ENCODE results near the gene ARHGAP44. TPM values are rescaled to one million over a fixed set of nuclear protein-coding genes. Genes with fewer than 3 reads are reported as not detected.

The ARHGAP44 gene
- total RNA-seq, 4 donors from 2014 or later: 10.9 to 22.0 (median 18.7) TPM

DNA sequence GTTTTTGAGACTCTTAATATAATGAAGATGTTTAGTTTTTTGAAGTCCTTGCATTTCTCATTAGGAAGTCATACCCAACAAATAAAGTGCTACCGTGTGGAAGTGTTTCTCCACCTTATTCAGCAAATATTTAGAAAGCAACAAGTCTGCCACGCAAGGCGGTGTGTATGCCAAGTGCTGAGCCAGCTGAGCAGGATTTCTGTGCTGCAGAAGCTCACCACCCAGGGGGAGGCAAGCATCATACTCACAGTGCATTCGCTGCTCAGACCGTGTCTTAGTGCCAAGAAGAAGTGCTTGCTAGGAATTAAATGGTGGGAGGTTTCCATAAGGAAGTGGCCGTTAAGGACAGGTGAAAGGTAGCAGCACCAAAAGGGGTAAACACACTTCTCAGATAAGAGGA, 111.2 kb downstream of the ARHGAP44 start:
- Histone ChIP-seq H3K9me3 (no peaks in the 10 kb centered on the region), H3K36me3 (no peaks in the 10 kb centered on the region), H3K4me3 (replicated peaks in 1 of 3) (no peak overlapping the region), H3K27ac (no peak overlapping the region), H3K4me1 (no peaks in the 10 kb centered on the region), H3K27me3 (no peaks in the 10 kb centered on the region)
- no peak for TF ChIP-seq POLR2A (IDR thresholded peaks at IDR 0.05)
- no peak for TF ChIP-seq CTCF (IDR thresholded peaks at IDR 0.05)
- 80 to 93% methylated on average over 6 of the region's 6 CpGs for WGBS, 2 donors
- no peak for DNase-seq
- intact Hi-C loops (cut with DNase I): no loop called here

DNA sequence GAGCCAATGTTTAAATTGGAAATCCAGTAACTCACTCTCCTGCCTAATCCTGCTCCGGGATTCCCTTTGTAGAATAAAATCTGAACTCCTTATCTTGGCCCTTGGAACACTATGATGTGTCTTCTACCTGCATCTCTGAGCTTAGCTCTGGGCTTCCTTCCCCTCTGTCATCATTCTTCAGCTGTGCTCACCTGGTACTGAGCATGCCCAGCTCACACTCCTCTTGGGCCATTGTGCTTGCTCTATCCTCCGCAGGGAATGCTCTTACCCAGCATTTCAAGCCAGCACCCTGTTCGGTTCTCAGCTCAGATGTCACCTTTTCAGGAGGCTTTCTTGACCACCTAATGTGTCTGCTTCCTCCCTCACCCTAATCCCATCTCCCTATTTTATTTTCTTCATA, 112.7 kb downstream of the ARHGAP44 start:
- intact Hi-C loops (cut with DNase I): no loop called here

DNA sequence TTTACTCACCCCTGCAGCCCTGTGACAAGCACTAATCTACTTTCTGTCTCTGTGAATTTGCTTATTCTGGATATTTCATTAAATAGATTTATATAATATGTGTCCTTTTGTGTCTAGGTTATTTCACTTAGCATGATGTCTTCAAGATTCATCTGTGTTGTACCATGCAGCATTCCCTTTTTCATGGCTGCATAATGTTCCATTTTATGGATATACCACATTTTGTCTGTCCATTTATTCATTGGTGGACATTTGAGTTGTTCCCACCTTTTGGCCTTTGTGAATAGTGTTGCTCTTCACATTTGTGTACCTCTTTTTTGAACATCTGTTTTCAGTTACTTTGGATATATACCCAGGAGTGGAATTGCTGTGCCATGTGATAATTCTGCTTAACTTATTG, 118.2 kb downstream of the ARHGAP44 start:
- Histone ChIP-seq H3K9me3 (no peaks in the 10 kb centered on the region), H3K27ac (no peak overlapping the region), H3K27me3 (no peaks in the 10 kb centered on the region), H3K4me3 (replicated peaks in 1 of 3) (no peak overlapping the region), H3K4me1 (no peaks in the 10 kb centered on the region), H3K36me3 (no peaks in the 10 kb centered on the region)
- TF ChIP-seq CTCF (IDR thresholded peaks at IDR 0.05) (no peak), POLR2A (IDR thresholded peaks at IDR 0.05) (no peak)
- intact Hi-C loops (cut with DNase I): no loop called here
- DNase-seq: no peak

More for the DNA sequence above, 112.7 kb downstream of the ARHGAP44 start:
- H3K4me3 ChIP-seq (replicated peaks in 1 of 3): no peak overlapping the region
- H3K27me3 ChIP-seq: no peaks in the 10 kb centered on the region
- WGBS, 2 donors: 91 to 98% methylated on average over 3 of the region's 3 CpGs
- H3K36me3 ChIP-seq: no peaks in the 10 kb centered on the region
- no peaks in the 10 kb centered on the region for H3K9me3 ChIP-seq
- TF ChIP-seq POLR2A (IDR thresholded peaks at IDR 0.05) (no peak), CTCF (IDR thresholded peaks at IDR 0.05) (no peak)
- no peaks in the 10 kb centered on the region for H3K4me1 ChIP-seq
- no peak overlapping the region for H3K27ac ChIP-seq
- DNase-seq: no peak

DNA sequence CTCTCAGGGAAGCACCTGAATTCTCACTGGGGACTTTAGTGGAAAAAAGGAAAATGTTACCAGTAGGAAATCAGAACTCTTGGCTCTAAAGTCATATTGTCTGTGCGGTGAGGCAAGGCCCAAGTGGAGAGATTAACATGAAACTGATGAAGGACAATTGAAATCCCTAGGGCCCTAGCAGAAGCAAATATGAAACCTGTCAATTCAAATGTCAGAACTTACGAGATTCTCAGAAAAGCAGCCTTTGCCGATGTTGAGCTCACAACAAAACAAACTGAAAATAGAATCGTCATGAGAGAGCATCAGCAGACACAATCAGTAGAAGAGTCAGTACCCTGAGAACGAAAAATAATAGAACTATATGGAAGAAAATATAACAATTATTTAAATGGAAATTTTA, 119.7 kb downstream of the ARHGAP44 start:
- 95 to 97% methylated on average over 5 of the region's 5 CpGs for WGBS, 2 donors
- TF ChIP-seq POLR2A (IDR thresholded peaks at IDR 0.05): no peak

DNA sequence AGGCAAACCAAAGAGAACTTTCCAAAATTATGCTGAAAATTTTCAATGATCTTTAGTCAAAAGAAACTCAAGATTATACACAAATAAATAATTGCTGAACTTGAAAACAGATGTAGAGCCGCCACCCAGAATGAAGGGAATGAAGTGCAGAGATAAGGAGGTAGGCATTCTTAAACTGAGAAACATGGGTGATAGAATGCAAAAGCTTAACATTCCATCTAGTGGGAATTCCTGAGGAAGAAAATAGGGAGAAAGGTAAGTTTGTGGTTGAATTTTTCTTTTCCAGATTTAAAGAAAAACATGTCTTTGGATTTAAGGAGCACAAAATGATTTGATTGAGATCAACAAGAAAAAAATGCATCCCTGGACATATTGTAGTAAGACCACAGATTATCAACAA, 120.2 kb downstream of the ARHGAP44 start:
- intact Hi-C loops (cut with DNase I): no loop called here
- TF ChIP-seq CTCF (IDR thresholded peaks at IDR 0.05) (no peak), POLR2A (IDR thresholded peaks at IDR 0.05) (no peak)
- H3K9me3 ChIP-seq: no peaks in the 10 kb centered on the region
- H3K4me1 ChIP-seq: no peaks in the 10 kb centered on the region
- DNase-seq: no peak
- no peak overlapping the region for H3K27ac ChIP-seq
- 96% methylated on average over 1 of the region's 1 CpG for WGBS, 2 donors
- H3K36me3 ChIP-seq: no peaks in the 10 kb centered on the region
- H3K27me3 ChIP-seq: no peaks in the 10 kb centered on the region
- H3K4me3 ChIP-seq (replicated peaks in 1 of 3): no peak overlapping the region

More for the DNA sequence above, 119.7 kb downstream of the ARHGAP44 start:
- no peak overlapping the region for H3K27ac ChIP-seq
- H3K4me3 ChIP-seq (replicated peaks in 1 of 3): no peak overlapping the region
- intact Hi-C loops (cut with DNase I): no loop called here
- no peaks in the 10 kb centered on the region for H3K36me3 ChIP-seq
- H3K9me3 ChIP-seq: no peaks in the 10 kb centered on the region
- no peaks in the 10 kb centered on the region for H3K27me3 ChIP-seq
- no peaks in the 10 kb centered on the region for H3K4me1 ChIP-seq
- DNase-seq: no peak

GRCh38 chr17:12911239-12911638, 121.9 kb downstream of the ARHGAP44 start:
- Histone ChIP-seq H3K36me3 (no peaks in the 10 kb centered on the region), H3K4me1 (no peaks in the 10 kb centered on the region), H3K27me3 (no peaks in the 10 kb centered on the region), H3K4me3 (replicated peaks in 1 of 3) (no peak overlapping the region), H3K9me3 (no peaks in the 10 kb centered on the region), H3K27ac (no peak overlapping the region)
- TF ChIP-seq POLR2A (IDR thresholded peaks at IDR 0.05) (no peak), CTCF (IDR thresholded peaks at IDR 0.05) (no peak)
- 76 to 78% methylated on average over 4 of the region's 4 CpGs for WGBS, 2 donors
- intact Hi-C loops (cut with DNase I): no loop called here
- no peak for DNase-seq

All from thyroid gland (tissue), 4 donors.